Amygdala (tissue), 56 donors: Measurements from ENCODE around the gene CTNNA2.

ENCODE experiments used
- DNase-seq, 56 donors: peaks; one replicate each; lab custom pipeline; 2025; lab: John Stamatoyannopoulos, UW

Gene CTNNA2

DNA sequence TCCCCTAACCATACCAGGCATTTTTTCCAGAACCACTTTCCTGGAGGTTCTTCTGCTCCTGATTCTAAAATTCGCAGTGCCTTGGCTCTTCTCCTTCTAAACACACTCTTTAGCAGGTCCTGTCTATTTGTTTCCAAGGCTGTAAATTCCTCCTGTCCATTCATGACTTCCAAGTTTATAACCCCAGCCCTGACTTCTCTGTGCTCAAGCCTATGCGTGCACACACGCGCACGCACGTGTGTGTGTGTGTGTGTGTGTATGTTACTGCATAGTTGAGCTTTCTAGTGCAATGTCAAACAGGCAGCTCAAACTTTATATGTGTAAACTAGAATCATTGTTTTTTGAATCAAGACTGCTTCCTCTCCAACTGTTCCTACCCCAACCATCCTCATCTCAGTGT lies 454.0 kb downstream of the CTNNA2 start:
- DNase-seq: no peak

DNA sequence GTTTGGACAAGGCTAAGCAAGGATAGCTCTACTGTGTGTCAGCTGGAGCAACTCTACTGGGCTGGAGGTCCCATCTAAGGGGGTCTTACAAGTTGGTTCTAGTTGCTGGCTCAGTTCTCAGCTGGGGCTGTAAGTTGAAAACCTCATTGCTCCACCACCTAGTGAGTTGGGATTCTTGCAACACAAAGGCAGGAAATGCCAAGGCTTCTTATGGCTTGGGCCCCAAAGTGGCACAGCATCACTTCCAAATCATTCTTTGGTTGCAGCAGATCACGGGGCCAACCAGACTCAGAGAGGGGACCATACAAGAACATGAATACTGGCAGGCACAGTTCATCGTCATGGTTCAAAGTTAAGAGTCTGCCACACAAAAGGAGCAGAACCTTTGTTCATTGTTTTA lies 459.0 kb downstream of the CTNNA2 start:
- DNase-seq: no peak

DNA sequence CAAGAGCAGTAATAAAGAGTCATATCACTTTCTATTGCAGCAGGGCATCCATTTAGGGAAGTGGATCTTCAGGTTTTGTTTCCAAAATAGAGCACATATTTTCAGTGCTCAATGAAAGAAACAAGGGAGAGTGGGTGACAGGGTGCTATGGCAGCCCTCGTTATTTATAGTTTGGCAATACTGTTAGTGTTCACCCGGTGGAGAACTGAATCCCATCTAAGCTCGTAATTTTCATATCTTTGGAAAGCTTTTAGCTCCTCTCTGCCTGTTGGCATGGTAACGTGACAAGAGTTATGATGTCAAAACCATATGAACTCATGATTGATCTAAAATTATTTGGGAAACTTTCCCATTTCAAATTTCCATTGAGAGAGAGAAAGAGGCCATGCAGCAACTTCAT lies 459.8 kb downstream of the CTNNA2 start:
- peak in 5 of 56 donors; percentile 9 to 18 (median 12) for DNase-seq

DNA sequence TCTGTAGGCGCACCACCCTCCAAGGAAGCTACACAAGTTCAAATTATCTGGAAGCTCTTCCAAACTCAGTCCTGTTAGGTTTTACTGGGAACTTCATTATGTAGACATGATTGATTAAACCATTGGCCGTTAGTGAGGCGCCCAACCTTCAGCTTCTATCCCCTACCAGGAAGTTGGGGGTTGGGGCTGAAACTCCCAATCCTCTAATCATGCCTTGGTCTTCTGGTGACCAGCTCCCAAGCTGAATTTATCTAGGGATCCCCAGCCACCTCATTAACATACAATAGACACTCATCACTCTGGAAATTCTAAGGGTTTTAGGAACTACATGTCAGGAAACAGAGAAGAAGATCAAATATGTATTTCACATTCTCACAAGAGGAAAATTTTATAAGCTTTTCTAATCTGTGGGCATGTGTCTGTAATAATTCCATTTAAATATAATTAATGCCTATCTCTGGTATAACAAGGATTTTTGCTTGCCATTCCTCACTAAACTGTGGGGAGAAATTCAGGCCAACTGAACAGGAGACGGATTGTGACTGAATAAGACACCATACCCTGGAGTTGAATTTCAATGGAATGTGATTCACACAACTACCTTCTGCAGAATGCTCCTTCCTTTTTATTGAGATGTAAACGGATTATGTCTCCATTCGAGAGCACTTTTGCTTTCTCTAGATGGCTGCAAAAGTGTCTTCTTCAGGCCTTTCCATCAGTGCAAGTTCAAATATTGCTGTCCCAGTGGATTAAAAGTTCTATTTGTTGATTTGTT lies 463.1 kb downstream of the CTNNA2 start:
- DNase-seq: no peak

DNA sequence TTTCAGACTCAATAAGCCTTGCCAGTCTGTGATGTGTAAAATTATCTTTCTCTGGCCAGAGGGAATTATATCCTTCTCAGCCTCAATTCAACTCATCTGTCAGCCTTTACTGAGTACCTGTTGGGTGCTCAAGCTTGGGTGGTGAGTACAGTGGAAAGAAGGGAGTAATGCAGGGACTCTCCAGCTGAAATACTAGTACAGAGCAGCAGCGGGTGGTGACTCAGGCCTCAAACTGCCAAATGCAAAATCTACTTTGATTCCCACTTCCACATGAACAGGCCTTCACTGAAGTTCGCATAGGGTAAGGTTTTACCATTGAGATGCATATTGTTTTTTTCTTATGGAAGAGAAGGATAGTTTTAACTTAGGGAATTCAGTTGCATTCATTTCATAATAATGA lies 464.9 kb downstream of the CTNNA2 start:
- no peak for DNase-seq

DNA sequence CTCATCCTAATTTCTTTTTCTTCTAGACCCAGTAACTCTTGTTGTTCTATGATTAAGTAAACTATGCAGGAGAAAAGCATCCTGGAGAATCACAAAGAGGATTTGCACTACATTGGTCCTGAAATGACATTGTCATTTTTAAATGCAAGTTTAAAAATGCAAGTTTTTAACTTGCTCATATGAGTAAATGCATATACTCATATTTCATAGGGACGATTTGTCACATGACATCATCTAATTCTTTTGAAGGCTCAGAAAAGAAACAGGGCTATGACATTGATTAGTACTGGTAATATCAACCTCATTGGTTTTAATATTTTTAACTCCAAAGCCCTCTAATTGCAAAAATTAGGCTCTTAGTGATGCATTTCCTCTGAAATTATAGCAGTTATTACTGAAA lies 467.3 kb downstream of the CTNNA2 start:
- no peak for DNase-seq

DNA sequence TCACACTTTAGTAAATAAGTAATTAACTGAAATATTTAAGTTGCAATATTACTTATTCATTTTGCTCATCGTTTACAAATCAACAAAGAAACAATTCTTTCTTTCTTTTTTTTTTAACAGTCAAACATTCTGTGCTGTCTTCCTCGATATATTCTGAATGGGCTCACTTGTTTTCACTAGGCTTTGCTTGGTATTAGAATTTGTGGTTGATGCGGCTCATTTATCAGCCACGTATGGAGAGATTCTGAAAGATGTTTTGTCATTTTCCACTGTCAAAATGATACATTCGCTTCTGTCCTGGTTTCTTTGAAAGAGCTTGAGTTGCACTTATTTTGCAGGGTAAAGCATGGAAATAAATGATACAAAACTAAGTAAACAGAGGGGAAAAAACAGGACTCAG lies 468.0 kb downstream of the CTNNA2 start:
- DNase-seq: peak in 1 of 56 donors; percentile 9

DNA sequence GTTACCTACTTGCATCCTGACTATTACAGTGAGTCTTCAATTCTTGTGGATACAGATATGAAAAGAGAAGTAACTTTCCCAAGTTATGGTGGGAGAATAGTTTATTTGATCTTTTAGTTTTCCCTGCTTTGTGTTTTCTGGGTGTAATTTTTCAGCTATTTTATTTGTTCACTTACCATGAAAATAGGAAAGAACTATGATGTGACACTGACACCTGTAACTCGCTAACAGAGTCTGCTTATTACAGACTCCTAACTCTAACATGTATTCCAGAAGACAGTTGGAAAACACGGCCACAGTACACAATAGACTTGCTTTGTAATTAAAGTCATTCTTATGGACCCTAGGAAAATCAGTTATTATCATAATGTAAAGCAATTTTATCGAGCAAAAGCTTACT lies 468.5 kb downstream of the CTNNA2 start:
- no peak for DNase-seq

DNA sequence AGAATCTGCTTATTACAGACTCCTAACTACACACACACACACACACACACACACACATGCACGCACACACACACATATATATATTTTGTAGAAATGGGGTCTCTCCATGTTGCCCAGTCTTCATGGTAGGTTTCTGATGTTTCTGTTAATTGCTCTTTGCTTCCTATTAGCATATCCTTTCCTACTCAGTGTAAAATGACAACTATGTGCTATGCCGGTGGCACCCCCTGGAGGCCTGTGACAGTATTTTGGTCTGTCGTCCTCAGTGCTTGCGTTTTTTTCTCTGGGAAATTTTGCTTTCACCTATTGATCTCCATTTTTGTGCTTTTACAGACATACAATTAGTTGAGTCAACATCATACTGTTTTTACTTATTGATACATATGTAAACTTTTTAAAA lies 469.6 kb downstream of the CTNNA2 start:
- peak in 28 of 56 donors; percentile 1 to 72 (median 22) for DNase-seq

DNA sequence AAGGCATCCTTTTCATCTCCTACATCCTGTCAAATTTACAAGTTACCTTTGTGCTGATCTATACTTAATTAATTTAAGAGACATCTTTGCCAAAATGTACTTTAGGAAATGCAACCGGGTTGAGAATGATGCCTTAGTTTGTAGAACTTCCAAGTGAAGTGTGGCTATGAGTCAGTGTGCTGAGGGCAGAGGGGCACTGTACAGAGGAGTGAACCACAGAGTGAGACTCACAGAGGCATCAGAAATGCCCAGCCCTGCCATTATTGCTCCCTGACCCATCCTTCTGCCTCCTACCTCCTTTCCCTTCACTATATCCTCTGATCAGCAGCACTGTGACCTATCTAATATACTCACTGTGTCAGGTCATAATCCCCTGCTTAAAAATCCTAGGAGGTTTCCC lies 471.6 kb downstream of the CTNNA2 start:
- no peak for DNase-seq

DNA sequence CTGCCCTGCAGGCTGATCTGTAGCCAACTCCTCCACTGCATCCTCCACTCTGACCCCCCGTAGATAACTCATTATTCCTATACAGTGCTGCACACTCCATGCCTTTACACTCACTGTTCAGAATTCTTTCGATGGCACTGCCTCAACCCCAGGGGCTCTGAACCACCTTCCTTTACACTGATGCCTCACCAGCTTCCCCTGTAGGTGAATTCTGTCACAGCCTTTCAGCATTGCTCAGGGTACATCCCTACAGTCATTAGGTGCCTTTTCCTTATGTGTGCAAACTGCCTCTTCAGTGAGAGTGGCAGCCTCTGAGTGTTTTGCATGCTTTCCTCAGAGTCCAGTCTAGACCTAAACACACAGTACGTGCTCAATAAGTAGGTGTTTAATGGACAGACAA lies 472.3 kb downstream of the CTNNA2 start:
- no peak for DNase-seq

DNA sequence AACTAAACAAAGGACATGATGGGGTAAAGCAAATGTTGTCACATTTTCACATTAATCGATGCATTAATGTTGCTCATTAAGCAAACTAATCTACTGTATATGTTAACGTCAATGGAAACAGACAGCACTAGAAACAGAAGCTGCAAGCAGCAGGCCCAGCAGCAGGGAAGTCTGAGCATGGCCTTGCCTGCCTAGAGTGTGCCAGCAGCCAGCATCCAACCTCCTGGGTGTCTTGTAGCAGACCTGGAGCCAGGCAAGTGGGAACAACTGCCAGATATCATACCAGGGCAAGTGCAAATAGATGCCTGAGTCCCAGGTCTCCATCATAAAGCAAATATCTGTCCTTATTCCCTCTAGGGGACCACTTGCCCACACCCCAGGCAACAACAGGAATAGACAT lies 472.7 kb downstream of the CTNNA2 start:
- DNase-seq: no peak

DNA sequence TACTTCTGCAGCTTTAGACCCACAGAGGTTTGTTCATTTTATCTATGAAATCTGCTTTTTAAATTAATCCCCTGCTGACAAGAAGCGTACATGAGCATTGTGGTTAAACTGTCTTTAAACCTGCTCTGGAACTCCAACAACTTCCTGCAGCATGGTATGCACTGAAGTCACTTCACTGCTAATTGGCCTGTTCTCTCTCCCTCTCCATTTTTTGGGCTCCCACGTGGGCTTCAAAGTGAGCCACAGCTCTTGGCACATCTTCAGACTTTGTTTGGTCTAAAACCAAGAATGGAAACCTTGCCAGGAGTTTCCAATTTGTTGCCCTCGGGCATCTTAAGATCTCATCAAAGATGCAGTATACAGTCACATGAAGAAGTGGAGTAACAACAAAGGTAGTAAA lies 480.3 kb downstream of the CTNNA2 start:
- no peak for DNase-seq

DNA sequence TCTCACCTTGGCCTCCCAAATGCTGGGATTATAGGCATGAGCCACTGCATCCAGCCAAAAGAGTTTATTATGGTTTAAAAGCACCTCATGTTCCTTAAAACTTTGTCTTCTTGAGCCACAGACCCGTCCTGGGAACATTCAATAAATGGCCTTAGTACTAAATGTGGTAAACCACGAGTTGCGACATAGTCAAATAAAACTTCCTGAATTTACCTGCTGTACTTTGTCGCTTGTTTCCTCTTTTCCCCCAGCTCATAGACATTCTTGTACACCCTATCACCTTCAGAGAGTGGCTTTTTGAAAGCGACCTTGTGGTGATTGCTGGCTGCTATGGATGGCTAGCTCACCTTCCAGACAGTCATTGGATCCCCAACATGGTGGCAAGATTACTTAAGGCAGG lies 481.3 kb downstream of the CTNNA2 start:
- no peak for DNase-seq

DNA sequence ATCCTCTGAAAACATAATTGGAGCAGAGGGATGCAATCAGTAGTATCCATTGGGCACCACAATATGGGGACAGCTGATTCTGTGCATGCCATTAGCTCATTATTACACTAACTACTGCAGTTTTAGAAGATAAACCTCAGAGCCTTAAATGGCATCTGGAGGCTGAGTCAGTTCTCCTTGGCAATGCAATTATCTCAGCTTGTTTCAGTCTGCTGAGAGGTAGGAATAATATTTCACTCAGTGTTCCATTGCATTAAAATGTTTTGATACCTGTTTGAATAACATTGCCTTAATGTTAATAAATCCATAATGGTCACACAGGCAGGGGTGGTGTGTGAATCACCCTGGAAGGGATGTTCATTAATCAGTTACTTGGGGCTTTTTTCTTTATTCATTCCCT lies 482.1 kb downstream of the CTNNA2 start:
- no peak for DNase-seq

DNA sequence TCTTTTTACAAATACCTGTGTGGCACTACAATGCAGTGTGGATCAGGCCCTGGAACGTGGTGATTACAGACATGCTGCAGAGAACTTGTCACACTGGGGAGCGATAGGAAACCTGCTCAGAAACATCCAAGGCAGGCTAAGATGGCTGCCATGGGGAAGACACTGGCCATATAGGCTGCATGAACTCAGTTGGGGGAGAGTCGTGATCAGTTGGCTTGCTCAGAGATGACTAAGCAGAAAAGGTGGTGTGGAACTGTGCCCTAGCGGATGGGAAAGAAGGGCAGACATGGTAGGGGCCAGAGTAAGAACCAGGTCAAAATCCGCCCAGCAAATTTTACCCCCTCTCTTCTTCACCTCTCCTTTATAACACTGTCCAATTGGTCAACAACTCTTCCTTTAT lies 483.9 kb downstream of the CTNNA2 start:
- DNase-seq: no peak

DNA sequence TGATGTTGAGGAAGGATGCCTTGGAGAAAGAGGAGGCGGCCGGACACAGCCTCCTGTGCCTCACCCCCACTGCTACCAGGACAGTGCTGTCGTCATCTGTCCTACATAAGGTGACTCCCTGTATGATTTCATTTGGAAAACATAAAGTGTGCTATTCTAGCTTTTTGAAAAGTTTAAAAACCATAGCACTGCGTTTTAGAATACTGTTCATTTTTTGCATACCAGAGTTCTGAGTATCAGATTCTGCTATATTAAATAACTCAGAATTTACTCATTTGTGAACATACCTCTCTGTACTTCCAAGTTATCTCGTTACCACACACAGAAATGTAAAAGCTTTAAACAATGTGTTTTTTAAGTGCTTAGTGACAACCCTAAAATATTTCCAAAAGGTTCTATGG lies 488.9 kb downstream of the CTNNA2 start:
- no peak for DNase-seq

DNA sequence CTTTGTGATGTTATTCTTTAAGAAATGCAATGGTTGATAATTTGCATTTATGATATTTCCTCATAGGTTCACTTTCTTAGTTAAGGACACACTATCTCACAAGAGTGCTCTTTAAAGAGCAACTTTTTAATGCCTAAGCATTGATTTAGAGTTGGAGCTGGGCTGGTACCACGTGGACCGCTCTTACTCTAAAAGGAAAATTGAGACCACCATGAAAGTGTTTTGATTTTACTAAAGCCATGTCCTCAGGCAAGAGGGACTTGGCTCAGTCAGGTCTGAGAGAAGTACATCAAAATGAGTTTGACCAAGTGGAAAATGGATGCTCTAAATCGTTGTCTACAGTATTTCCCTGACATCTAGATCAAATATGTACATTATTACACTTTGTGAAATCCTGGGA lies 489.3 kb downstream of the CTNNA2 start:
- DNase-seq: no peak

DNA sequence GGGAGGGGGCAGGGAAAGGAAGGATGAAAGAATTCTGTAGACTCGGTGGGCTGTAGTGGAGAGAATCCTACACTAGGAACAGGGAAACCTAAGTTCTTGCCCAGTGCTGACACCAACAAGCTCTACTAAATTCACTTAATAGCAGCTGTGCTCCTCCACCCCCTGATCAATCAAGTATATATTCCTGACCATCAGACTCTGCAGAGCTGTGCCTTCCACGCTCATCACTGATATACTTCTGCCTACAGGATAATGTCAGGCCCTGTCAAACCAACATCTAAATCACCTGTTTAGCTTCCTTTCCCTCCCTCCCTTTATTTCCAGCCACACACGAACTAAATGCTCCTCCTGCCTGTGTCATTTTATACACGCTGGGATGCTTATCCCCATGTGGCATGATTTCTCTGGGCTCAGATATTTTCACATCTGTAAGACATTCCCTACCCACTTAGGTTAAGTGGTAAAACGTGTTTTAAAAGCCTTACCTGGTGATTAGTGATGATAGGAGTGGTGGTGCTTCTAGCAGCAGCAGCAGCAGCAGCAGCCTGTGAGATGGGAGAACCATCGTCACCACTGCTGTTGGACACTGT lies 489.8 kb downstream of the CTNNA2 start:
- no peak for DNase-seq

DNA sequence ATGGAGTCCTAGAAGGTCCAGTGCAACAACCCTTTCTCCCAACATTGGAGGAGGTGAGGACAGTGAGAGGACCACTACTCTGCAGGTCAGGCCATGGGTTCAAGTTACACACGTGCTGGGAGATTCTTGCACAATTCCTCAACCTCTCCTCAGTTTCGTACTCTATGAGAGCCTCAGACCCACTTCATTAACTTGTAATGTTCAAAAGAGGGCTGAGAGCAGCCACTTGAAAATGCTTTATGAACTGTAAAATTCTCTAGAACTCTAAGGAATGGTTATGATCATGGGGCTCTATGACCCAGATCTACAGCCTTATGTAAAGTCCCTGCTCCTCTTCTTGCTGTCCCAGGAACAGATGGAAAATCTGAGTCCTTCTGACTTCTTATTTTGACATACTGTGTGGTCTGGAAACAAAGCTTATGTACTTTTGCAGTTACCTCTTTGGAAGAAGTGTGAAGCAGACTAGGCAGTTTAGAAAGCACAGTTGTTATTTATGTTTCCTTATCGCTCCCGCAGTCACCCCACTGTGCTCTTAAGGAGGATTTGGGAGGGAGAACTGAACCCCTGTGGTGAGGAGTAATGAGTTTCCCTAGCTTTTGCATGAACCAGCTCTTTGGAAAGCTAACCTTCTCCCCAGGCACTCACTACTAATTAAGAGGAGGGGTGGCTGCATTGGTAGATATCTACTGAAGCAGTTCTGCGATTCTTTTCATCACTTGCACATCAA lies 495.1 kb downstream of the CTNNA2 start:
- no peak for DNase-seq

DNA sequence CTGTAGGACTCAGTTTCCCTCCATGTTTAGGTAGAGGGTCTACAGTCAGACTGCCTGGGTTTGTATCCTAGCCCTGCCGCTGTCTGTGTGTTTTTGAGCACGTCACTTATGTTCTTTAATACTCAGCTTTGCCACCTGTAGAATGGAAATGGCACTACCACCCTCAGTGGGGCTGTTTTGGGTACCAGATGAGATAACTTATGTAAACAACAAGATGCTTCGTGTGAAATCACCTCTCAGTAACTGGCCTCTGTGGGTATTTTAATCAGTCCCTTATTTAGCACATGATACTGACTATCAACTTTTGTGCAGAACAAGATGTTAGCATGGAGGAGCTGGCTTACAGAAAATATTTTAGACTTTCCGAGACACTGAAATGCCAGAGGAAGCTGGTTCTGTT lies 495.7 kb downstream of the CTNNA2 start:
- DNase-seq: peak in 1 of 56 donors; percentile 11

DNA sequence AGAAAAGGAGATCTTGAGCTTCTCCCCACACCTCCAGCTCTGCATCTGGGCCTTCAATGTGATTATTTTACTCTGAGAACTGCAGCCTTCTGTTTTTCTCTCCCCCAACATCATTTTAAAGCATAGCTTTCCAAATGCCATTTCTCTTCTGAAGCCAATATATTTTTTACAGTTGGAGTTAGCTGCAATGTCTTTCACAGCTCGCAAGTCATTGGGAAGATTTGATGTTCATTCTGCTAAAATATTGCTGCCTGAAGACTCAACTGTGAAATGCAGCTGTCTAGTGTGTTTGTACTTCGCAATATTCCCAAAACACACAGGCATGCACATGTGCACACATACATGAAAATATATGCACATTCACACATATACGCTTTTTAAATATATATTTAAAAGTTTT lies 496.4 kb downstream of the CTNNA2 start:
- no peak for DNase-seq
